HT-29 (cell line): Measurements from ENCODE around the gene WEE1. TPM values are rescaled to one million over a fixed set of nuclear protein-coding genes. Genes with fewer than 3 reads are reported as not detected.

Source experiments
- DNase-seq: peaks from one replicate; pipeline ENCODE4 v3.0.0-alpha.2; 2015; ENCODE audit warnings: low spot score
- total RNA-seq: library from RNA; depleted of rRNA; stranded (reverse); fragments of >200 nt; shearing (Covaris generic); gene quantifications from 2 replicates; pipeline ENCODE4 v1.2.3, GENCODE V29; 2014

WEE1 gene
- total RNA-seq, 1 experiment from 2014 or later, result 157 TPM

- DNase-seq, result peak; percentile 48
Measured at GRCh38 chr11:9566561-9567063, 6.9 kb upstream of the WEE1 start.

- DNase-seq, result no peak
Measured at GRCh38 chr11:9567401-9567800, 6.1 kb upstream of the WEE1 start.

GRCh38 chr11:9568161-9568853 is 5.2 kb upstream of the WEE1 start:
- peak; percentile 91 for DNase-seq

- peak; percentile 99 for DNase-seq
Measured at GRCh38 chr11:9568854-9569587, 4.4 kb upstream of the WEE1 start.

- peak; percentile 53 for DNase-seq
Measured at GRCh38 chr11:9569588-9570164, 3.8 kb upstream of the WEE1 start.

- no peak for DNase-seq
Measured at GRCh38 chr11:9570313-9571025, 3.0 kb upstream of the WEE1 start.

GRCh38 chr11:9571071-9571762 is 2.3 kb upstream of the WEE1 start:
- DNase-seq, result no peak

- DNase-seq, result no peak
Measured at GRCh38 chr11:9571763-9572115, 1.7 kb upstream of the WEE1 start.

GRCh38 chr11:9573775-9574621 is 528 bp downstream of the WEE1 start:
- DNase-seq, result no peak

- DNase-seq, result no peak
Measured at GRCh38 chr11:9574622-9575259, 1.3 kb downstream of the WEE1 start.

GRCh38 chr11:9575260-9576240 is 2.1 kb downstream of the WEE1 start:
- peak; percentile 95 for DNase-seq

GRCh38 chr11:9576701-9577381 is 3.4 kb downstream of the WEE1 start:
- DNase-seq, result peak; percentile 45

GRCh38 chr11:9577556-9577955 is 4.1 kb downstream of the WEE1 start:
- peak; percentile 47 for DNase-seq

- DNase-seq, result peak; percentile 49
Measured at GRCh38 chr11:9580894-9581293, 7.4 kb downstream of the WEE1 start.

GRCh38 chr11:9581556-9582161 is 8.2 kb downstream of the WEE1 start:
- peak; percentile 46 for DNase-seq

- no peak for DNase-seq
Measured at GRCh38 chr11:9590717-9591116, 17.2 kb downstream of the WEE1 start.

GRCh38 chr11:9594267-9595046 is 21.0 kb downstream of the WEE1 start:
- no peak for DNase-seq
